H1 (cell line): ENCODE data around the gene PARP15. TPM values are rescaled to one million over a fixed set of nuclear protein-coding genes. Genes with fewer than 3 reads are reported as not detected.

Experiments
- ATF2 ChIP-seq: IDR thresholded peaks from 2 replicates; pipeline ENCODE4 v1.6.1; 2012; ENCODE audit warnings: low read length, inconsistent platforms
- BACH1 ChIP-seq: IDR thresholded peaks from 2 replicates; pipeline ENCODE4 v1.6.1; 2012; ENCODE audit warnings: low read length, improper control_type of control experiment
- CHD2 ChIP-seq: IDR thresholded peaks from 2 replicates; pipeline ENCODE4 v1.6.1; 2012; ENCODE audit warnings: low read length, improper control_type of control experiment
- CTBP2 ChIP-seq: IDR thresholded peaks from 2 replicates; pipeline ENCODE4 v1.7.0; 2011; ENCODE audit warnings: borderline replicate concordance, mild to moderate bottlenecking, moderate library complexity, mixed read lengths, low read length; ENCODE audit not compliant: insufficient read depth, insufficient read length
- E2F6 ChIP-seq: IDR thresholded peaks from 2 replicates; pipeline ENCODE4 v1.6.1; 2012; ENCODE audit warnings: inconsistent platforms
- EZH2 ChIP-seq: fragments of 200-600 bp; sonication (generic); IDR thresholded peaks from 2 replicates; pipeline ENCODE4 v1.7.1; 2012; ENCODE audit warnings: low read depth, mild to moderate bottlenecking, moderate library complexity, low read length, inconsistent platforms; ENCODE audit not compliant: severe bottlenecking
- GABPA ChIP-seq: IDR thresholded peaks from 2 replicates; pipeline ENCODE4 v1.6.1; 2011; ENCODE audit warnings: mild to moderate bottlenecking, low read length, moderate library complexity, borderline replicate concordance; ENCODE audit not compliant: insufficient read depth
- JUN ChIP-seq: IDR thresholded peaks from 2 replicates; pipeline ENCODE4 v1.6.1; 2011; ENCODE audit warnings: low read depth, mild to moderate bottlenecking, improper control_type of control experiment, low read length
- MAFK ChIP-seq: IDR thresholded peaks from 2 replicates; pipeline ENCODE4 v1.6.1; 2012; ENCODE audit warnings: low read depth, mild to moderate bottlenecking, improper control_type of control experiment, low read length
- MAX ChIP-seq: IDR thresholded peaks from 2 replicates; pipeline ENCODE4 v1.6.1; 2012; ENCODE audit warnings: inconsistent platforms
- NRF1 ChIP-seq: IDR thresholded peaks from 2 replicates; pipeline ENCODE4 v1.6.1; 2011; ENCODE audit warnings: mild to moderate bottlenecking, low read depth, low read length, improper control_type of control experiment
- POLR2AphosphoS5 ChIP-seq: IDR thresholded peaks from 2 replicates; pipeline ENCODE4 v1.6.1; 2011; ENCODE audit warnings: low read depth, low read length
- TEAD4 ChIP-seq: IDR thresholded peaks from 2 replicates; pipeline ENCODE4 v1.6.1; 2012; ENCODE audit warnings: low read depth, low read length, inconsistent platforms, mixed read lengths
- YY1 ChIP-seq: IDR thresholded peaks from 2 replicates; pipeline ENCODE4 v1.6.1; 2011; ENCODE audit warnings: low read depth, mild to moderate bottlenecking, low read length
- polyA plus RNA-seq, 7 experiments: library from polyadenylated mRNA; depleted of rRNA in 3 of 7; stranded (reverse) in 5 of 7; unstranded in 2 of 7; fragments of >200 nt in 5 of 7; fragments of 200-250 nt in 2 of 7; gene quantifications; 1 replicate in 5 of 7; 2 replicates in 1 of 7; 4 replicates in 1 of 7; pipeline versions ENCODE4 v1.2.1 to v1.2.3, GENCODE V29; 2011 to 2013; ENCODE audit warnings: missing spikeins in 2 of 7, mixed read lengths in 2 of 7
- total RNA-seq: library from RNA; stranded (reverse); fragmentation: NEBNext Ultra II Directional; extraction: Animal tissue kit (Norgen Biotek cat#: 25700); gene quantifications from 2 replicates; pipeline ENCODE4 v1.2.1, GENCODE V29; 2021
- TF ChIP-seq, protein P1 (sequence below), 3 experiments: IDR thresholded peaks; 1 replicate in 2 of 3; 2 replicates in 1 of 3; pipeline versions ENCODE4 v1.5.1 to v1.6.1; 2011; ENCODE audit warnings: low read length in 3 of 3, mild to moderate bottlenecking in 3 of 3, inconsistent platforms in 2 of 3, low read depth in 1 of 3, moderate library complexity in 1 of 3; ENCODE audit not compliant: insufficient read depth in 1 of 3; ENCODE audit errors: control extremely low read depth in 1 of 3

The PARP15 gene
- total and polyA plus RNA-seq, 2 of the 8 experiments (the other 6 are each of a cell fraction or from before 2014, with no cell fraction given): 0.37 to 0.45 TPM

DNA sequence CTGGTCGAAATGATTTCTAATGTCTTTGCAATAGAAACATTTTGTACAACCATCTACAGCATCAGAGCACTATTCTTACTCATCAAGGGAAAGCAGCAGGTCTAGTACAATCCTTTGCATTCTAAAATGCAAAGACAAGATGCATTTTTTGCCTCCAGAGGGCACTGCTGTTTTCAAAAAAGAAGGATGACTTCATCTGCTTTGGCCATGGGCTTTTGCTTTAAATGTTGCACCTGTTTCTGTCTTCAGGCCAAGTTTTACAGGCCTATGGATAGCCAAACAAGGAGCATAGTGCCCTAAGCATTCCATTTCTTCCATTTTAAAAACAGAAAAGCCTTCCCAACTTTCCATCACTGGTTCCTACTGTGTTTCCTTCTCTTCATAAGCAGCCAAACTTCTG, 16.8 kb upstream of the PARP15 start (continued):
- TF ChIP-seq EZH2 (no peak), E2F6 (no peak), BACH1 (no peak), CTBP2 (no peak), MAFK (no peak), CHD2 (no peak), NRF1 (no peak), ATF2 (peak; percentile 93), GABPA (no peak), JUN (0 out of 2 replicates have a peak, but pooled peaks have one; percentile 59), TEAD4 (no peak), MAX (no peak), YY1 (no peak), POLR2AphosphoS5 (no peak)
- TF ChIP-seq, protein P1, sequence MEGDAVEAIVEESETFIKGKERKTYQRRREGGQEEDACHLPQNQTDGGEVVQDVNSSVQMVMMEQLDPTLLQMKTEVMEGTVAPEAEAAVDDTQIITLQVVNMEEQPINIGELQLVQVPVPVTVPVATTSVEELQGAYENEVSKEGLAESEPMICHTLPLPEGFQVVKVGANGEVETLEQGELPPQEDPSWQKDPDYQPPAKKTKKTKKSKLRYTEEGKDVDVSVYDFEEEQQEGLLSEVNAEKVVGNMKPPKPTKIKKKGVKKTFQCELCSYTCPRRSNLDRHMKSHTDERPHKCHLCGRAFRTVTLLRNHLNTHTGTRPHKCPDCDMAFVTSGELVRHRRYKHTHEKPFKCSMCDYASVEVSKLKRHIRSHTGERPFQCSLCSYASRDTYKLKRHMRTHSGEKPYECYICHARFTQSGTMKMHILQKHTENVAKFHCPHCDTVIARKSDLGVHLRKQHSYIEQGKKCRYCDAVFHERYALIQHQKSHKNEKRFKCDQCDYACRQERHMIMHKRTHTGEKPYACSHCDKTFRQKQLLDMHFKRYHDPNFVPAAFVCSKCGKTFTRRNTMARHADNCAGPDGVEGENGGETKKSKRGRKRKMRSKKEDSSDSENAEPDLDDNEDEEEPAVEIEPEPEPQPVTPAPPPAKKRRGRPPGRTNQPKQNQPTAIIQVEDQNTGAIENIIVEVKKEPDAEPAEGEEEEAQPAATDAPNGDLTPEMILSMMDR (IDR thresholded peaks at IDR 0.05; ENCODE audit: control extremely low read depth in 1 of 3, insufficient read depth in 1 of 3, low read depth in 1 of 3, low read length in 3 of 3): peak in 2 of 3 experiments; percentile 56 to 58; a peak in 3 of 4 replicates
